Parathyroid adenoma (tissue), 2 donors: ENCODE data around the gene FN3KRP.

Experiments used
- H2AFZ ChIP-seq: fragments of 300-600 bp; sonication (generic); one replicate; pipeline ENCODE4 v1.7.0; 2017; ENCODE audit warnings: antibody characterized with exemption, mild to moderate bottlenecking
- H3K27ac ChIP-seq: fragments of 300-600 bp; sonication (generic); one replicate; pipeline ENCODE4 v1.7.0; 2017
- H3K27me3 ChIP-seq: fragments of 300-600 bp; sonication (generic); one replicate; pipeline ENCODE4 v1.7.0; 2017; ENCODE audit warnings: low read length; ENCODE audit not compliant: control insufficient read depth, insufficient read depth
- H3K36me3 ChIP-seq: fragments of 300-600 bp; sonication (generic); one replicate; pipeline ENCODE4 v1.7.0; 2017; ENCODE audit warnings: low read length; ENCODE audit not compliant: control insufficient read depth, insufficient read depth
- H3K4me1 ChIP-seq: fragments of 300-600 bp; sonication (generic); one replicate; pipeline ENCODE4 v1.7.0; 2017; ENCODE audit warnings: control low read depth
- H3K4me2 ChIP-seq: fragments of 300-600 bp; sonication (generic); one replicate; pipeline ENCODE4 v1.7.0; 2017; ENCODE audit warnings: low read length
- H3K4me3 ChIP-seq: fragments of 300-600 bp; sonication (generic); one replicate; pipeline ENCODE4 v1.7.0; 2017; ENCODE audit warnings: low read depth, low read length
- H3K79me2 ChIP-seq: fragments of 300-600 bp; sonication (generic); one replicate; pipeline ENCODE4 v1.7.0; 2017; ENCODE audit warnings: control low read depth
- H3K9ac ChIP-seq: fragments of 300-600 bp; sonication (generic); one replicate; pipeline ENCODE4 v1.7.0; 2017; ENCODE audit warnings: mild to moderate bottlenecking
- H3K9me3 ChIP-seq: fragments of 300-600 bp; sonication (generic); one replicate; pipeline ENCODE4 v1.7.0; 2017; ENCODE audit warnings: low read length; ENCODE audit not compliant: control insufficient read depth
- TF ChIP-seq, protein P1 (sequence below): fragments of 300-600 bp; sonication (generic); IDR thresholded peaks from one replicate; pipeline ENCODE4 v1.7.0; 2017; ENCODE audit warnings: antibody characterized with exemption, mild to moderate bottlenecking
- donor health status: primary hyperparathyroidism.

FN3KRP gene

DNA sequence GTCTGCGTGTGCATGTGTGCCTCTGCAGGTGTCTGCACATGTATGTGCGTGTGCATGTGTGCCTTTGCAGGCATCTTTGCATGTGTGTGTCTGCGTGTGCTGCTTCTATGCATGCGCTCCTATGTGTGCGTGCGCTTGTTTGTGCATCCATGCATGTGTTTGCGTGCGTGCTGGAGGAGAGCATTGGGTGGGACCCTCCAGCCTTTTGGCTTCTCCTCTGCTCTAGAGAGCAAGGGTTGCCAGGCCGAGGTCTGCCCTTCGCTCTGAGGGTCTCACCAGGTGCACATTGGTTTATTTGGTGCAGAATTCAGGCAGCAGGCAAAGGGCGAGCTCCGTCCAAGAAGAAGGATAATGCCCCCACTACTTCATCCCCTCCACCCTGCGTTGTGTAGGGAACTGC lies 17.0 kb upstream of the FN3KRP start:
- no peak overlapping the region for H3K27ac ChIP-seq
- no peak overlapping the region for H3K9ac ChIP-seq
- H3K27me3 ChIP-seq: no peaks in the 10 kb centered on the region
- no peak overlapping the region for H3K4me3 ChIP-seq
- H3K4me2 ChIP-seq: peak overlapping the region; percentile 96
- H3K79me2 ChIP-seq: peaks cover 14% of the 10 kb centered on the region
- TF ChIP-seq, protein P1, sequence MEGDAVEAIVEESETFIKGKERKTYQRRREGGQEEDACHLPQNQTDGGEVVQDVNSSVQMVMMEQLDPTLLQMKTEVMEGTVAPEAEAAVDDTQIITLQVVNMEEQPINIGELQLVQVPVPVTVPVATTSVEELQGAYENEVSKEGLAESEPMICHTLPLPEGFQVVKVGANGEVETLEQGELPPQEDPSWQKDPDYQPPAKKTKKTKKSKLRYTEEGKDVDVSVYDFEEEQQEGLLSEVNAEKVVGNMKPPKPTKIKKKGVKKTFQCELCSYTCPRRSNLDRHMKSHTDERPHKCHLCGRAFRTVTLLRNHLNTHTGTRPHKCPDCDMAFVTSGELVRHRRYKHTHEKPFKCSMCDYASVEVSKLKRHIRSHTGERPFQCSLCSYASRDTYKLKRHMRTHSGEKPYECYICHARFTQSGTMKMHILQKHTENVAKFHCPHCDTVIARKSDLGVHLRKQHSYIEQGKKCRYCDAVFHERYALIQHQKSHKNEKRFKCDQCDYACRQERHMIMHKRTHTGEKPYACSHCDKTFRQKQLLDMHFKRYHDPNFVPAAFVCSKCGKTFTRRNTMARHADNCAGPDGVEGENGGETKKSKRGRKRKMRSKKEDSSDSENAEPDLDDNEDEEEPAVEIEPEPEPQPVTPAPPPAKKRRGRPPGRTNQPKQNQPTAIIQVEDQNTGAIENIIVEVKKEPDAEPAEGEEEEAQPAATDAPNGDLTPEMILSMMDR: no peak
- no peaks in the 10 kb centered on the region for H3K4me1 ChIP-seq
- H2AFZ ChIP-seq: no peak overlapping the region
- H3K9me3 ChIP-seq: no peaks in the 10 kb centered on the region
- H3K36me3 ChIP-seq: no peaks in the 10 kb centered on the region

DNA sequence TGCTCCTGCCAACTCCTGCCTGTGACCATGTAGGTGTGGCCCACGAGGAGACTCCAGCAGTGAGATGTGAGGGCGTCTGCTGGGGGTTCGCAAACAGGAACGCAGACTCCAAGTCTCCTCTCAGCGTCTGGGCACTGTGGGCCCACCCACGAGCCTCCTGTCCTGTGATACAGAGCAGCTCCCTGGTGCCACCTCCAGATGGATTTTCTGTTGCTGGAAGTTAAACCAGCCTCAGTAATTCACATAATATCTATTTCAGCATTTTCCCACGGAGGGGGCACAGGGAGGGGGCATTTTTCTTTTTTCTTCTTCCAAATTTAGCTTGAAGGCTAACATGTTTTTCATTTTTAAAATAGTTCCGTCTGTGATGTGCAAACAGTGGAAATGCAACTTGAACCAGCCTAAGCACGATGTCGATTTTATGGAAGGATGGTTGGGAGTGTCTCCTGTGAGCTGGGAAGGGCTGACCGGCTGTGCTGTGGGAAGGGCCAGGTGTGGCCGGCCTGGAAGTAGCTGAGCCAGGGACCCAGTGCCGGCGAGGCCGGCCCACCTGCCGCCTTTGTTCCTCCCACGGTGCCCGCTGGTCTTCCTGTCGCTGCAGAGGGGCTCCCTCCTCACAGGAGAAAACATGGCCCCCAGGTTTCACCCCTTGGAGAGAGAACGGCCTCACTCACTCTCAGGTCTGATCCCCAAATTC lies 14.1 kb upstream of the FN3KRP start:
- Histone ChIP-seq H3K4me3 (no peak overlapping the region), H3K36me3 (no peaks in the 10 kb centered on the region), H3K4me1 (no peaks in the 10 kb centered on the region), H3K79me2 (peaks cover under 1% of the 10 kb centered on the region), H3K27me3 (no peaks in the 10 kb centered on the region), H2AFZ (no peak overlapping the region), H3K4me2 (no peak overlapping the region), H3K27ac (no peak overlapping the region), H3K9me3 (no peaks in the 10 kb centered on the region), H3K9ac (no peak overlapping the region)
- TF ChIP-seq, protein P1: no peak

DNA sequence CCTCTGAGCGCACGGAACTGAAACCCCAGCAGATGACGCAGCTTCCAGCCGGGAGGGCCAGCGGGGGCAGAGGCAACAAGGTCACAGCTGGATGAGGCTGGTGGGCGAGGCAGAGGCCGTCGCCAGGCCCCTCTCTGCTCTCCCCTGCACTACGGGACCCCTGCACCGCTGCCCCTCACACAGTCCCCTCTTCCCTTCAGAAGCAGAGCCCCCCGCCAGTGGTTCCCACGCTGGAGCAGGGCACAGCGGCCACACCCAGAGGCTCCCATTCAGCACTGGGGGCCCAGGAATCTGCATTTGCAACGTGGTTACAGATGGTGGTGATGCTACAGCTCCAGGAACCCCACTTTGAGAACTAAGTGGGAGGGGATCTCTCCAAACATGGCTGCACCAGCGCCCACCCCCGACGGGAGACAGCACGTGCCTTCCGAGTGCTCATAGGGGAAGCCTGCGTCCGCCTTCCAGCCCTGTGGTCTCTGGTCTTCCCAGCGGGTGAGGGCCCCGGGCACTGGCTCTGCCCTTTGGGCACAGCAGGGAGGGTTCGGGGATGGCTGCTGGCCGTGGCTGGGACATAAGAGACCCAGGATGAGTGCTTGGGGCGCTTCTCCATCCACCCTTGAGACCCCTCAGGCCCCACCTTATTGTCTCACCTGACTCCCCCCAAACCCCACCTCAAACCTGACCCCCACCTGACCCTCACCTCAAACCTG lies 13.3 kb upstream of the FN3KRP start:
- Histone ChIP-seq H3K79me2 (no peaks in the 10 kb centered on the region), H3K9ac (no peak overlapping the region), H3K36me3 (no peaks in the 10 kb centered on the region), H3K27me3 (no peaks in the 10 kb centered on the region), H2AFZ (no peak overlapping the region), H3K4me2 (no peak overlapping the region), H3K9me3 (no peaks in the 10 kb centered on the region), H3K4me3 (no peak overlapping the region), H3K4me1 (no peaks in the 10 kb centered on the region), H3K27ac (no peak overlapping the region)
- TF ChIP-seq, protein P1: no peak

DNA sequence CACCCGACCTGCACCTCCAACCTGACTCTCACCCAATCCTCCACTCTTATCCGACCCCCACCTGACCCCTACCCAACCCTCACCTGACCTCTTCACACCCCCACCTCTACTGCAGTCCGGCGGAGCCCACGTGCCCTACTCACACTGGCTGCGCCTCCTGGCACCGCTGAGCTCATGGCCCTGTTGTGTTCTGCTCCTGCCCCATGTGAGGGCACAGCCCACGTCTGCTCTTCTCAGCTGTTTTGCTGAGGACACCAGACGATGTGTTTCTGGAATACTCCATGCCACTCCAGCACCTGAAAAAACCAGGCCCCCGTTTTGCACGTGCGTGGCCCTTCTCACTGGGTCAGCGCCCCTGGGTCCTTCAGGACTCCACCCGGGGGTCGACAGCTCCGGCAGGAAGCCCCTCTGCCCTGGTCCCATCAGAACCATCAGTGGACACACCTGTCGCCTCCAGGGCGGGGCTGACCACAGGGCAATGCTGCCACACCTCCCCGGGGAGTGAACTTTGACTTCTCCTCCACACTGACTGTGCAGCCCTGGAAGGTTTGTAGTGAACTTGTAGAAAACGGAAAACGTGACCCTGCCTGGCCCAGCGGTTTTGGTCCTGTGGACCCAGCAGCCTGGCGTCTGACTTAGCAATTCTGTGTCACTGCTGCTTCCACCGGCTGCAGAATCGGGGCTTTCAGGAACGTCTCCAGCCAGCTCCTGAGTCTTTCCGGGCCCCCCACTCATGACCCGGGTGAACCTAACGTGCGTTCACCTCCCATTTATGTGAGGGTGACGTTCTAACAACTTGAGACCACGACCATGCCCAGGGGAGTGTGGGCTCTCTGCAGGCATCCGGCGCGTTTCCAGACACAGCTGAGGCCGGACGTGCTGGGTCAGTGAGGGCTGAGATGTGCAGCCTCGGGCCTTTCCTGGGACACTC lies 12.3 kb upstream of the FN3KRP start:
- H2AFZ ChIP-seq: no peak overlapping the region
- no peaks in the 10 kb centered on the region for H3K79me2 ChIP-seq
- H3K27me3 ChIP-seq: no peaks in the 10 kb centered on the region
- no peaks in the 10 kb centered on the region for H3K9me3 ChIP-seq
- no peak overlapping the region for H3K4me3 ChIP-seq
- H3K27ac ChIP-seq: no peak overlapping the region
- H3K4me1 ChIP-seq: no peaks in the 10 kb centered on the region
- TF ChIP-seq, protein P1: no peak
- H3K9ac ChIP-seq: no peak overlapping the region
- H3K4me2 ChIP-seq: no peak overlapping the region
- H3K36me3 ChIP-seq: no peaks in the 10 kb centered on the region
